T follicular helper cell (primary cell): ENCODE results near the gene MEIOC.
"Not testable (repeated sequence)": the region's sequence is repeated elsewhere in the genome, so short reads cannot be mapped to it uniquely, and the experiment has no call there.

Experiments used
- DNase-seq: peaks from one replicate; pipeline ENCODE4 v3.0.0-alpha.2; 2020; ENCODE audit warnings: low read depth

MEIOC gene

GRCh38 chr17:44647736-44648135, 8.5 kb upstream of the MEIOC start:
- no peak for DNase-seq

- DNase-seq = no peak
These were observed 7.3 kb upstream of the MEIOC start for GRCh38 chr17:44648963-44649362.

- DNase-seq = no peak
These were observed 5.0 kb upstream of the MEIOC start for GRCh38 chr17:44651228-44651627.

GRCh38 chr17:44652727-44653126, 3.5 kb upstream of the MEIOC start:
- no peak for DNase-seq

- DNase-seq = no peak
These were observed 2.9 kb upstream of the MEIOC start for GRCh38 chr17:44653384-44653783.

- DNase-seq = no peak
These were observed 2.3 kb upstream of the MEIOC start for GRCh38 chr17:44653954-44654353.

GRCh38 chr17:44661835-44662234, 5.6 kb downstream of the MEIOC start:
- DNase-seq = no peak

GRCh38 chr17:44663095-44663494, 6.8 kb downstream of the MEIOC start:
- no peak for DNase-seq

- no peak for DNase-seq
These were observed 8.6 kb downstream of the MEIOC start for GRCh38 chr17:44664867-44665266.

- DNase-seq = no peak
These were observed 9.7 kb downstream of the MEIOC start for GRCh38 chr17:44666006-44666405.

- DNase-seq = no peak
These were observed 16.3 kb downstream of the MEIOC start for GRCh38 chr17:44672479-44673093.

- DNase-seq = no peak
These were observed 17.6 kb downstream of the MEIOC start for GRCh38 chr17:44673893-44674292.

GRCh38 chr17:44677136-44677535, 20.9 kb downstream of the MEIOC start:
- DNase-seq = no peak

GRCh38 chr17:44683303-44683702, 27.0 kb downstream of the MEIOC start:
- DNase-seq = not testable (repeated sequence)

- no peak for DNase-seq
These were observed 31.5 kb downstream of the MEIOC start for GRCh38 chr17:44687756-44688155.

GRCh38 chr17:44688200-44688599, 31.9 kb downstream of the MEIOC start:
- no peak for DNase-seq

- DNase-seq = no peak
These were observed 32.6 kb downstream of the MEIOC start for GRCh38 chr17:44688675-44689476.

GRCh38 chr17:44689477-44690217, 33.4 kb downstream of the MEIOC start, which contains the start of gene CCDC43:
TSS of gene CCDC43 (minus strand) at chr17:44689776. CDS start at chr17:44689753, 23 bp downstream.
- DNase-seq = peak; percentile 87

- DNase-seq = not testable (repeated sequence)
These were observed 34.6 kb downstream of the MEIOC start for GRCh38 chr17:44690746-44691306.

GRCh38 chr17:44693609-44694008, 37.3 kb downstream of the MEIOC start:
- DNase-seq = no peak

- DNase-seq = not testable (repeated sequence)
These were observed 44.0 kb downstream of the MEIOC start for GRCh38 chr17:44700288-44700687.

- no peak for DNase-seq
These were observed 51.6 kb downstream of the MEIOC start for GRCh38 chr17:44707755-44708400.
